Kidney epithelial cell (primary cell): ENCODE results near the gene VAV1. TPM values are rescaled to one million over a fixed set of nuclear protein-coding genes. Genes with fewer than 3 reads are reported as not detected.

Source experiments
- DNase-seq: peaks from one replicate; pipeline ENCODE4 v3.0.0-alpha.2; 2010; ENCODE audit warnings: low read depth
- H3K27me3 ChIP-seq: 2 replicates; pipeline ENCODE4 v1.6.0; 2011; ENCODE audit warnings: low read length; ENCODE audit not compliant: control insufficient read depth, insufficient read depth
- H3K36me3 ChIP-seq: 2 replicates; pipeline ENCODE4 v1.5.1; 2011; ENCODE audit warnings: low read length; ENCODE audit not compliant: control insufficient read depth, insufficient read depth
- H3K4me3 ChIP-seq: 2 replicates; pipeline ENCODE4 v1.5.1; 2011; ENCODE audit warnings: low read depth, mild to moderate bottlenecking, control low read depth, low read length
- CTCF ChIP-seq: IDR thresholded peaks from 2 replicates; pipeline ENCODE4 v1.5.1; 2011; ENCODE audit warnings: mild to moderate bottlenecking, moderate library complexity, low read length, control low read depth, inconsistent platforms; ENCODE audit not compliant: insufficient read depth, poor library complexity, severe bottlenecking
- total RNA-seq: library from RNA; depleted of rRNA; stranded (reverse); fragments of >200 nt; gene quantifications from 2 replicates; pipeline ENCODE4 v1.2.3, GENCODE V29; 2015

The VAV1 gene
- total RNA-seq, 1 donor from 2014 or later = 0.50 TPM

GRCh38 chr19:6765738-6766356 is 6.7 kb upstream of the VAV1 start:
- peak; percentile 51 for DNase-seq

GRCh38 chr19:6766357-6767080 is 6.0 kb upstream of the VAV1 start:
- Histone ChIP-seq H3K36me3 (peaks cover 1% of the 10 kb centered on the region), H3K27me3 (no peaks in the 10 kb centered on the region), H3K4me3 (peak overlapping the region; percentile 65)
- no peak for TF ChIP-seq CTCF
- DNase-seq = no peak

More at GRCh38 chr19:6765738-6766356, 6.7 kb upstream of the VAV1 start:
- H3K27me3 ChIP-seq = no peaks in the 10 kb centered on the region
- H3K4me3 ChIP-seq = no peak overlapping the region
- TF ChIP-seq CTCF = no peak
- peaks cover 1% of the 10 kb centered on the region for H3K36me3 ChIP-seq

- H3K27me3 ChIP-seq = no peaks in the 10 kb centered on the region
- no peak for DNase-seq
- H3K4me3 ChIP-seq = peak overlapping the region; percentile 65
- TF ChIP-seq CTCF = no peak
- peaks cover 1% of the 10 kb centered on the region for H3K36me3 ChIP-seq
These were observed 5.5 kb upstream of the VAV1 start for GRCh38 chr19:6767081-6767356.

- no peaks in the 10 kb centered on the region for H3K27me3 ChIP-seq
- H3K36me3 ChIP-seq = peaks cover 1% of the 10 kb centered on the region
- TF ChIP-seq CTCF = no peak
- peak within 1 kb of the TSS; percentile 65 for H3K4me3 ChIP-seq
- no peak for DNase-seq
These were observed 4.9 kb upstream of the VAV1 start, which contains the start of gene SH2D3A for GRCh38 chr19:6767357-6768235. SH2D3A (minus strand) TSS chr19:6767435; CDS start chr19:6763748, 3,687 bp downstream.

- DNase-seq = no peak
- H3K27me3 ChIP-seq = peaks cover 2% of the 10 kb centered on the region
- H3K36me3 ChIP-seq = peaks cover 1% of the 10 kb centered on the region
- TF ChIP-seq CTCF = no peak
- no peak overlapping the region for H3K4me3 ChIP-seq
These were observed 4.2 kb upstream of the VAV1 start for GRCh38 chr19:6768236-6768785.
